Natural killer cell treated with Interleukin-12 subunit alpha and Interleukin-12 subunit beta and Interleukin-15 and Interleukin-18, amount 100 ng/mL, for 72 hours (primary cell): ENCODE results near the gene PTPN5. TPM values are rescaled to one million over a fixed set of nuclear protein-coding genes. Genes with fewer than 3 reads are reported as not detected.

ENCODE experiments used
- ATAC-seq, 2 donors: fragments of 150-1000 bp; cut with Tn5 transposase in 1 of 2; sonication (Bioruptor Pico), chemical (Tn5 transposase) in 1 of 2; 2 replicates each; pipeline ENCODE4 v1.10.0; 2021
- DNase-seq: peaks from one replicate; pipeline ENCODE4 v3.0.0; 2022; ENCODE audit warnings: low spot score
- H3K27ac Mint-ChIP-seq, 2 donors: 1 replicate in 1 of 2; 2 replicates in 1 of 2; pipeline ENCODE4 v1.8.0; 2022; ENCODE audit warnings: mixed read lengths in 2 of 2, mild to moderate bottlenecking in 1 of 2, moderate library complexity in 1 of 2
- H3K27me3 Mint-ChIP-seq, 2 donors: 1 replicate in 1 of 2; 2 replicates in 1 of 2; pipeline ENCODE4 v1.8.0; 2022; ENCODE audit warnings: mixed read lengths in 2 of 2
- H3K36me3 Mint-ChIP-seq: one replicate; pipeline ENCODE4 v1.8.0; 2022; ENCODE audit warnings: mixed read lengths
- H3K4me1 Mint-ChIP-seq, 2 donors: 1 replicate in 1 of 2; 2 replicates in 1 of 2; pipeline ENCODE4 v1.8.0; 2022; ENCODE audit warnings: low read depth in 2 of 2, mixed read lengths in 2 of 2, mild to moderate bottlenecking in 1 of 2
- H3K4me3 Mint-ChIP-seq: one replicate; pipeline ENCODE4 v1.8.0; 2022; ENCODE audit warnings: mixed read lengths
- H3K9me3 Mint-ChIP-seq: 2 replicates; pipeline ENCODE4 v1.8.0; 2022; ENCODE audit warnings: mixed read lengths
- total RNA-seq, 2 donors: library from RNA; stranded (reverse); gene quantifications; one replicate each; pipeline ENCODE4 v1.2.3, GENCODE V29; 2022

PTPN5 gene
- total RNA-seq, 2 donors from 2014 or later: not detected

DNA sequence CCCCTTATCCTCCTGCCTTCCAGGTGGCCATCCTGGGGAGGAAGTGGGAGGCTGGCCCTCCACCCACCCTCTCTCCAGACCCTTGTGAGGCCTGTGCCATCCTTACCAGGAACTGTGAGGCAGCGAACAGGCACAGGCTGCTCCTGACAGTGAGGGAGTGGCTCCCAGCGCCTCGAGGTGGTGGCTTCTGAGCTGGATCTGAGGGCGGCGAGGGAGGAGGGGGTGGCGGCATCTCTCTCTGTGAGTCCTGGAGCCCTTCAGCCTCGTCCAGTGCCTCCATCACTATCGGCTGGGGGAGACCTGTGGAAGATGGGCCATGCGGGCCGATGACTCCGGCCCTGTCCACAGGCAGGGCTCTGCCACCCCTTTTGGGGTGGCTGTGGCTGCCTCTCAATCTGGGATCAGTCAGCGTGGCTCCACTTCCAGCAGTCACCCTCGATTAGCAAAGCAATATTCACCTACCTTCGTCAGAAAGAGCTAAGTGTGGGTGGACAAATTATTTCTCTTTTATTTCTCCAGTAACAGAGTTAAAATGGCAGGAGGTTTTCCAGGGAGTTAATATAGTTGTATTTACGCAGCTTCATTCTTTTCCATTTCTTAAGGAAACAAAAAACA lies 47.6 kb downstream of the PTPN5 start:
- H3K36me3 Mint-ChIP-seq: no peaks in the 10 kb centered on the region
- H3K27me3 Mint-ChIP-seq: peaks cover 2 to 3% of the 10 kb centered on the region in 2 donors
- no peak overlapping the region for H3K27ac Mint-ChIP-seq
- peaks cover 0 to under 1% of the 10 kb centered on the region in 2 donors for H3K4me1 Mint-ChIP-seq
- ATAC-seq (no peak), DNase-seq (no peak)
- H3K9me3 Mint-ChIP-seq: no peaks in the 10 kb centered on the region
- H3K4me3 Mint-ChIP-seq: no peak overlapping the region

DNA sequence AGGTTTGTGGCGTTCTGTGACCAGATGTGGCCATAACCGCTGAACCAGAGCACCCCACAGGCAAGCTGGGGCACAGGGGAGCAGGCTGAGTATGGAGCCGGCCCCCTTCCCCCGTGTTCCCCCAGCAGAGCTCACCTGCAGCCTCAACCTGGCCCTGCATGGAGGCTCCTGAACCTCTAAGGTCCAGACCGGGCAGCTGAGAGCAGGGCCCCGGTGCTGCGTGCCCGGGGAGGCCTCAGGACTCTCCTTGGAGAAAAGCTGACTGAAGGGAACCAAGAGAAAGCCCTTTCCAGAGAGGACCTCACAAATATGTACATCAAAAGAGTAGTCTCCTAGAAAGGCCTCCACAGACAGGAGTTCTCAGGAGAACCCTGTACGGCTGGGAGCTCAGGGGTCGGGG lies 48.2 kb downstream of the PTPN5 start:
- ATAC-seq: no peak
- Mint-ChIP-seq H3K36me3 (no peaks in the 10 kb centered on the region), H3K4me1 (peaks cover 0 to 2% of the 10 kb centered on the region in 2 donors), H3K9me3 (no peaks in the 10 kb centered on the region), H3K4me3 (no peak overlapping the region), H3K27me3 (peaks cover 2 to 7% of the 10 kb centered on the region in 2 donors), H3K27ac (no peak overlapping the region)
- no peak for DNase-seq

DNA sequence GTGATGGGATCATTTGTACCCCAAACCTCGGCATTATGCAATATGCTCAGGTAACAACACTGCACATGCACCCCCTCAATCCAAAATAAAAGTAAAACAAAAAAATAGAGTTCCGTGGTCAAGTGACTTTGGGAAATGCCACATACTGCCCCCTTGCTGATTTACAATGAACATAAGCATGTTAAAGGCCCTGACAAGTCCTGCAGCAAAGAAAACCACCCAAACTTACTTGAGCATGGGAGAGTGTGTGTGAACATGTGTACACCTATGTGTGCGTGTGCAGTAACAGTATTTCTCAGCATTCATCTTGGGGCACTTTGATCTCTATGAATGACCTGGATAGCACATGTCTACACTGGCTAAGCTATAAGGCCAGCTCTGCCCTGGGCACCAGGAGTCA lies 49.8 kb downstream of the PTPN5 start:
- H3K9me3 Mint-ChIP-seq: no peaks in the 10 kb centered on the region
- no peak for DNase-seq
- ATAC-seq: no peak
- peaks cover 0 to 2% of the 10 kb centered on the region in 2 donors for H3K4me1 Mint-ChIP-seq
- H3K27ac Mint-ChIP-seq: no peak overlapping the region
- no peaks in the 10 kb centered on the region for H3K36me3 Mint-ChIP-seq
- H3K27me3 Mint-ChIP-seq: peaks cover 2 to 7% of the 10 kb centered on the region in 2 donors
- H3K4me3 Mint-ChIP-seq: no peak overlapping the region

DNA sequence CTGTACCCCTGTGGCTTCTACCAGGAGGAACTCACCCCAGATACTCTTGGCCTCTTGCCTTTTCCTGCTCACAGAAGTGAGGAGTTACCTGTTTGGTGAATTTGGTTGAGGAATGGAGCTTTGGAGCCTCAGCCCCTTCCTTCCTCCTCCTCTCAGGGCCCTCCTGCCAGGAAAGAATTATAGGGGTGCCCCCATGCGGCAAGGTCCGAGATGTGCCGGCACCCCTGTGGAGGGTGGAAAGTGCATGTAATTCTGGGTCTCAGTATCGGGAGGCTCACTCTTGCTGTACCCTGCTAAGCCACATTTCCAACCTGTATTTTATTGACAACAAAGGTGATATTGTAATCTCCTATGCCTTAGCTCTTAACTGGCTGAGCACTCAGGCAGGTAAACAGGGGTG lies 51.9 kb downstream of the PTPN5 start:
- H3K9me3 Mint-ChIP-seq: no peaks in the 10 kb centered on the region
- H3K4me3 Mint-ChIP-seq: no peak overlapping the region
- peaks cover 2 to 7% of the 10 kb centered on the region in 2 donors for H3K27me3 Mint-ChIP-seq
- no peaks in the 10 kb centered on the region for H3K36me3 Mint-ChIP-seq
- ATAC-seq: no peak
- H3K27ac Mint-ChIP-seq: no peak overlapping the region
- DNase-seq: no peak
- H3K4me1 Mint-ChIP-seq: peaks cover 0 to 2% of the 10 kb centered on the region in 2 donors

DNA sequence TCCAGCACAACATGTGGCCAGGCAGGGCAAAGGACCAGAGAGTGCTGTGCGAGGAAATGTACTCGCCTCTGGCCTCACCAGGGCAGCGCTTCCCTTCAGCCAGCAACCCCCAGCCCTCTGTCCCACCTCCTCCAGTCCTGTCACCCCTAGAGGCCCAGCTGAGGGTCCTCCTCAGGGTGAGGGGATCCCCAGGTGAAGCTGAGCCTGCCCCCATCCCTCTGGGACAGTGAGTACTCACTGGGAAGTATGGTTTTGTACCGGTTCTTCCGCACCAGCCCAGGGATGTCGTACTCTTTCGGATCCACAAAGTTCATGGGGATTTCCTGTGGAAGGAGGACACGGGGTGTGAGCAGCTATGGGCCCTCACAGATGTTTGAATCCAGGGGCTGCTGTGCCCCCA lies 54.0 kb downstream of the PTPN5 start:
- H3K4me1 Mint-ChIP-seq: peaks cover 0 to 2% of the 10 kb centered on the region in 2 donors
- peaks cover 2 to 7% of the 10 kb centered on the region in 2 donors for H3K27me3 Mint-ChIP-seq
- ATAC-seq: no peak
- no peaks in the 10 kb centered on the region for H3K9me3 Mint-ChIP-seq
- H3K36me3 Mint-ChIP-seq: no peaks in the 10 kb centered on the region
- no peak overlapping the region for H3K27ac Mint-ChIP-seq
- DNase-seq: no peak
- H3K4me3 Mint-ChIP-seq: no peak overlapping the region

DNA sequence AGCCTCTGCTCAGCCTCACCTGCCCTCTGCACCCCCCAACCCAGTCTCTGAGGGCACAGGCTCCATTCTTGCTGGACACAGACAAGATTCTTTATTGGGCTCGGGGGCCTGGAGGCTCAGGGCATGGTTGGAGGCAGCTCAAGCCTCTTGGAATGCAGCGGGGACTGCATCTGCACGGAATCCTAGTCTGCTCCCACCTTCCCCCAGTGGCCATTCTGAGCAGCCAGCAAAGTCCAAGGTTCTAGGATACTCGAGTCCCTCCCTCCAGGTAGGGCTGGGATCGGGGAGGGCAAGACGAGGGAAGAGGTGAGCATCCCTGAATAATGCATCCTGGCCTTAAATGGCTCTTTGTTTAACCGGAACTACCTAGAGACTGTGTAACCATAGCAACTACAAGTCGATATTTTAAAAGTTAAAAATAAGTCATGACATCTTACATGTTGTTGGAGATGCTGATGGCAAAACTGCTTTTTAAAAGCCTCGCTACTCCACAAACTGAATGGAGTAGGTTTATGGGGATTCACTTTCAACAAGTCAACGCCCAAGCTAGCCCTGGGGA lies 54.9 kb downstream of the PTPN5 start:
- H3K4me3 Mint-ChIP-seq: no peak overlapping the region
- H3K27ac Mint-ChIP-seq: no peak overlapping the region
- H3K4me1 Mint-ChIP-seq: peaks cover 0 to 5% of the 10 kb centered on the region in 2 donors
- no peaks in the 10 kb centered on the region for H3K36me3 Mint-ChIP-seq
- no peaks in the 10 kb centered on the region for H3K9me3 Mint-ChIP-seq
- ATAC-seq: no peak
- no peak for DNase-seq
- peaks cover 2 to 7% of the 10 kb centered on the region in 2 donors for H3K27me3 Mint-ChIP-seq

DNA sequence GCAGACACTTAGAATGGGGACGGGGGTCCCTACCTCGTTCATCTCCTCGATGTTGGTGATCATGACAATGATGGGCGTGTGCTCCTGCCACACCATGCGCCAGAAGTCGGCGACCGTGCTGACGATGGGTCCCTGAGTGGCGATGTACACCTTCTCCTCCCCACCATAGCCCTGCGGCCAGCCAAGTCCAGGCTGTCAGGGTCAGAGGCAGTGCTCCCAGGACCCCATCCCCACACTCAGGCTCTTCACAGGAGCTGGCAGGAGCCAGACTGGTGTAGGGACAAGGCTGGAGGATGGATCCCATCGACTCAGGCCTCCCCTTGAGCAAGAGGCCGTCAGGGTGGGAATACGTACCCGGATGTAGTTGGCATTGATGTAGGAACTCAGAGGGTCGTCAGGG lies 58.4 kb downstream of the PTPN5 start:
- H3K9me3 Mint-ChIP-seq: no peaks in the 10 kb centered on the region
- H3K4me1 Mint-ChIP-seq: peaks cover 0 to 3% of the 10 kb centered on the region in 2 donors
- DNase-seq: no peak
- ATAC-seq: no peak
- peaks cover 0 to 2% of the 10 kb centered on the region in 2 donors for H3K27me3 Mint-ChIP-seq
- H3K27ac Mint-ChIP-seq: no peak overlapping the region
- H3K36me3 Mint-ChIP-seq: no peaks in the 10 kb centered on the region
- H3K4me3 Mint-ChIP-seq: no peak overlapping the region

DNA sequence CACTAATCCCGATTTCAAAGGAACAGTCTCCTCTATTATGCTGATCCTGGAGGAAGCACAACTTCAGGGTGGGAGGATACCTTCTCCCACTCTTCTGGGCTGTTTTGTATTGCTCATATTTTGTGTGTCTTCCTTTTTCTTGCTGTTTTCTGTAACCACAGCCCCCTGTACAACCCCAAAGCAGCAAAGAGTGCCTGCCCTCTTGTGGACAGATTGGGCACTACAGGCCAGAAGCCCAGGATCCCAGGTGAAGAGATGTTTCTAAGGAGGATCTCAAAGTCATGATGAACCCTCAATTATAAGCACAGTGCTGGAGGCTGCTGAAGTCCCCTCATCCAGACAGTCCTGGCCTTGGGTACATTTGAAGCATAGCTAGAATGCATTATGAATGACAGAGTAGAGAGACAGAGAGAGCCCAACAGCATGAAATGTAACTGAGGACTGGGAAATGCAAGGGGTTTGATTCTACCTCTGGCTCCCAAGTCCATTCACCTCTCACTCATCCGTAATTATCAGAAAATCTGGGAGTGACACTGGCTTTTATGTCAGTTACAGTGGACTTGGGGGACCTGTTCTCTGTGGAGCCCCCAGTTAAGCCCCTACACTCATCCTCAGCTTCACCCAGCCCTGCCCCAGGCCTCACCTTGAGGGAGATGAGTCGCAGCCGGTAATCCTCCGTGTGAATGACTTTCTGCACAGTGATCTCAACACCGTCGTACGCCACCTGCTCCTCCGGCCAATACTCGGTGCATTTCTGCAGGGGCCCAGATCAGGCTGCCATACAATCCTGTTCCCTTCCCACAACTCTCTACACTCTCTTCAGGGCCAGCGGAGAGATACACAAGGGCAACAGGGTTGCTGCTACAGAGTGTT lies 59.4 kb downstream of the PTPN5 start:
- Mint-ChIP-seq H3K36me3 (no peaks in the 10 kb centered on the region), H3K27me3 (peaks cover 0 to 2% of the 10 kb centered on the region in 2 donors), H3K9me3 (no peaks in the 10 kb centered on the region), H3K4me1 (peaks cover 3 to 7% of the 10 kb centered on the region in 2 donors), H3K27ac (no peak overlapping the region), H3K4me3 (no peak overlapping the region)
- DNase-seq (peak; percentile 60), ATAC-seq (peak; percentile 61)

DNA sequence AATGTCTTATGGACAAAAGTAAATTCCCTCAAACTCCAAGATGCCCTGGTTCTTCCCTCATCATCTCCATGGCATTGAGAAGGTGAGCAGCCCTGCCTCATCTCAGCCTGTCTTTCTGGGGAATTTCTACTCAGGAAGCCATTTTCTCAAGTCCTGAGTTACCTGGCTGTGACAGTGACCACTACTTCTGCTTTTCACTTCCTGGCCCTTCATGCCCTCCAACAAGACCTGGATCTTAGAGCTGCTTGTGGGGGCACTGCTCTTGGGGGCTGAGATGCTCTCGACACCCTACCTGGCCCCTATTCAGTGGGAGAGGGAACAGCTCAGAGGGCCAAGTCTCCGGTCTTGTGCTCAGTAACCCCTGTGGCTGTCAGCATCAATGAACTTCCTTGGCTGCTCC lies 60.2 kb downstream of the PTPN5 start:
- Mint-ChIP-seq H3K27ac (no peak overlapping the region), H3K36me3 (no peaks in the 10 kb centered on the region), H3K4me3 (no peak overlapping the region), H3K27me3 (peaks cover 0 to 2% of the 10 kb centered on the region in 2 donors), H3K9me3 (no peaks in the 10 kb centered on the region), H3K4me1 (peaks cover 3 to 7% of the 10 kb centered on the region in 2 donors)
- DNase-seq: no peak
- ATAC-seq: no peak

DNA sequence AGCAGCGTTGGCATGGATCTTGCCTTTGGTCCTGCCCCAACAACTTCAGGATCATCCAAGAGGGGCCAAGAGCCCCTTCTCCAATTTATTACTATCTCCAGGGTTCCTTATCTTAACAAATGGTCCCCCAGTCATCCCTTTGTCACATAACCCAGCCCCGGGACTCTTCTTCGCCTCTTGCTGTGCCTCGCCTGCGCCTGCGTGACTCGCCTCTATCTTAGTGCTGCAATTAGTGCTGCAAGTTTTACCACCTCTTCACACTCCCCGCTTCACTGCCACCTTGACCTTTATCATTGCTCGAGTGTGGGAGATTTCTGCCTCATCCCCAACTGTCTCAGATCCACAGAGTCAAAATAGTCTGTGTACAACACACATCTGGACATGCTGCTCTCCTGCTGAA lies 61.6 kb downstream of the PTPN5 start:
- no peak overlapping the region for H3K27ac Mint-ChIP-seq
- no peaks in the 10 kb centered on the region for H3K36me3 Mint-ChIP-seq
- DNase-seq (no peak), ATAC-seq (no peak)
- peaks cover 3 to 7% of the 10 kb centered on the region in 2 donors for H3K4me1 Mint-ChIP-seq
- no peaks in the 10 kb centered on the region for H3K9me3 Mint-ChIP-seq
- no peaks in the 10 kb centered on the region for H3K27me3 Mint-ChIP-seq
- no peak overlapping the region for H3K4me3 Mint-ChIP-seq

DNA sequence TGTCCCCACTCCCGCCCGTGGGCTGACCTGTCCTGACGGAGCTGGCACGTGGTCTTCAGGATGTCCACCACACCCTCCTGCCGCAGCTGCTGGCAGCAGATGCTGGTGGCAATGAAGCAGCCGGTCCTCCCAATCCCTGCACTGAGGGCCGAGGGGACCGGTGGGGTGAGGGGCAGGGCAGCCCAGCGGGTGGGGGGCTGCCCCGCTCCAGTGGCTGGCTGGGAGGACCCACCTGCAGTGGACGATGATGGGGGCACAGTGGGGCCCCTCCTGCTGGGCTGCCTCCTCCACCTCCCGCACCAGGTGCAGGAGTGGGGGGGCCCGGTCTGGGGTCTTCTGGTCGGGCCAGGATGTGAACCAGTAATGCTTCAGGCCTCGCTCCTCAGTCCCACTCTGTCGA lies 62.2 kb downstream of the PTPN5 start:
- Mint-ChIP-seq H3K27me3 (no peaks in the 10 kb centered on the region), H3K9me3 (no peaks in the 10 kb centered on the region), H3K4me3 (no peak overlapping the region), H3K4me1 (peaks cover 3 to 7% of the 10 kb centered on the region in 2 donors), H3K27ac (no peak overlapping the region), H3K36me3 (no peaks in the 10 kb centered on the region)
- no peak for DNase-seq
- ATAC-seq: no peak

DNA sequence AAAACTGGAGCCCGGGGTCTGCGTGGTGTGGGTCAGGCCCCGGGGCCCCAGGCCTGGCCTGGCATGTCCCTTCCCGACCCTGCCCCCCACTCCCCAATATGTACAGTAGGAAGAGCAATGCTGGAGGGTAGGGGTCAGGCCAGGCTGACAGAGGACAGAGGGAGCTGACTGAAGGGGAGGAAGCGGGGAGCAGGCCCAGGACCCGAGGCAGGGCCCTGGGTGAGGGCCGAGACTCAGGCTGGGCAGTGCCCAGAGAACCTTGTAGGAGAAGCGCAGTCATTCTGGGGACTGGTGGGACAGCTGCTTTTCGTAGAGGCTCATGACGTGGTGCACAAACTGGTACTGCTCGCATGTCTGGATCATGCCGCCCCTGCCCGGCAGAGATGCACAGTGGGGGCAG lies 62.9 kb downstream of the PTPN5 start:
- Mint-ChIP-seq H3K27me3 (no peaks in the 10 kb centered on the region), H3K27ac (no peak overlapping the region), H3K9me3 (no peaks in the 10 kb centered on the region), H3K4me1 (peaks cover 3 to 7% of the 10 kb centered on the region in 2 donors), H3K4me3 (no peak overlapping the region), H3K36me3 (no peaks in the 10 kb centered on the region)
- DNase-seq: no peak
- no peak for ATAC-seq

DNA sequence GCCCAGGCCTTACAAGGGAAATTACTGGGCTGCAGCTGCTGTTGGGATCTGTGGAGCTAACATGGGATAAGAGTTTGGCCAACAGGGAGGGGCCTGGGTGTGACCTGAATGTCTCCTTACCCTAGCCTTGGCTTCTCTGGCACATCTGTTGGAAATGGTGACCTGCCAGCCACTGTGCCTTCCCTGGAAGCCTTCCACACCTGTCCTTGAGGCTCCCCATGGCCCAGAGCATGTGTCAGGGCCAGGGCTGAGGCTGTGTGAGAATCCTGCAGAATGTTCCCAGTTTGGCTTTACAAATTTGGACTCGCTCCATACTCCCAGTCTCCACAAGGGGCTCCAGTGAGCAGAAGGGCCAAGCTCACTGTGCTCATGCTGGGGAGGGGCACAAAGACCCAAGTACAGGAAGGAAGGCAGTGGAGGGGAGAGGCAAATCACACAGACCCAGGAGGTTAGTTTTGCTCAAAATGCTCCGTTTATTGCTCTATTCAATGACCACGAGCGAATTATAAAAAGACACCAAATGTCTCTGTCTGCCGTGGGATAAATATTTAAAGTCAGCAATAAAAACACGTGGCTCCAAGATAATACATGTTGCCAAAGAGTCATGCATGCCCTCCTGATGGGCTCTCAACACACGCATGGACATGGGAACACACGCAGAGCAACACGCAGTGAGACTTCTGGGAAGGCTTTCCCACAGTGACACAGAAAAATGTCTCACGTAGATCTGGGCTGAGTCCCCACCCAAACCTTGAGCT lies 63.9 kb downstream of the PTPN5 start:
- ATAC-seq (peak in 1 of 2 donors; percentile 67), DNase-seq (no peak)
- Mint-ChIP-seq H3K27me3 (no peaks in the 10 kb centered on the region), H3K36me3 (no peaks in the 10 kb centered on the region), H3K9me3 (no peaks in the 10 kb centered on the region), H3K4me1 (peaks cover 3 to 7% of the 10 kb centered on the region in 2 donors), H3K4me3 (no peak overlapping the region), H3K27ac (no peak overlapping the region)
